ENCODE results near the gene TMEM45B.
A peak's percentile ranks its signal among the peaks of the same experiment; 100 is the strongest.
"Not testable (repeated sequence)": the region's sequence is repeated elsewhere in the genome, so short reads cannot be mapped to it uniquely, and the experiment has no call there.

TMEM45B gene

DNA sequence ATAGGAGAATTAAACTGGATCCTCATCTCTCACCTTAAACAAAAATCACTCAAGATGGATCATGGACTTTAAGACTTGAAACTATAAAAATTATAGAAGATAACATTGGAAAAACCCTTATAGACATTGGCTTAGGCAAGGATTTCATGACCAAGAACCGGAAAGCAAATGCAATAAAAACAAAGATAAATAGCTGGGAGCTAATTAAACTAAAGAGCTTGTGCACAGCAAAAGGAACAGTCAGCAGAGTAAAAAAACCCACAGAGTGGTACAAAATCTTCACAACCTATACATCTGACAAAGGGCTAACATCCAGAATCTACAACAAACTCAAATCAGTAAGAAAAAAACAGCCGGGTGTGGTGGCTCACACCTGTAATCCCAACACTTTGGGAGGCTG is 7.4 kb upstream of the TMEM45B start:
- not testable (repeated sequence) for DNase-seq (ENCODE audit: low spot score)

DNA sequence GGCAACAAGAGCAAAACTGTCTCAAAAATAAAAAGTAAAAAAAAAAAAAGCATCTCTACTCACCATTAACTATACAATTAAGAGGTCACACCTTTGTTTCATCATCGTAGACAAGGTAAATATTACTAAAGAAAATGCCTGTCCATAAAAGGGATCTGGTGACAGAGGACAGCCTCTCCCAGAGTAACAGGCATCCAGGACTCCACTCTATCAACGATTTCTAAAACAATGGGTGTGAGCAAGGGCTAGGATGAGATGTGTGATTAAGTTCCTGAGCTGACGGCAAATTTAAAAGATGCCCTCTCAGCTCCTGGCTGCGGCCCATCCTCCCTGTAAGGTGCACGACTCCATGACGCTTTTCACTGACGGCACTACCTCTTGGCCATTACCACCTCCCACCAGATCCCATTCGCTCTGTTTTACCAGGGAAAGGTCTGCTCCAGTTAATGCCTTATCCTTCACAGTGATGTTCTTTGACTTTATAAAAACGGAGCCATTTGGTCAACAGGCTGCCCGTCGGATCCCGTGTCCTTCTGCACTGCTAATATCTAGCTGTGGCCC is 2.3 kb upstream of the TMEM45B start:
- no peak for DNase-seq (ENCODE audit: low spot score)

DNA sequence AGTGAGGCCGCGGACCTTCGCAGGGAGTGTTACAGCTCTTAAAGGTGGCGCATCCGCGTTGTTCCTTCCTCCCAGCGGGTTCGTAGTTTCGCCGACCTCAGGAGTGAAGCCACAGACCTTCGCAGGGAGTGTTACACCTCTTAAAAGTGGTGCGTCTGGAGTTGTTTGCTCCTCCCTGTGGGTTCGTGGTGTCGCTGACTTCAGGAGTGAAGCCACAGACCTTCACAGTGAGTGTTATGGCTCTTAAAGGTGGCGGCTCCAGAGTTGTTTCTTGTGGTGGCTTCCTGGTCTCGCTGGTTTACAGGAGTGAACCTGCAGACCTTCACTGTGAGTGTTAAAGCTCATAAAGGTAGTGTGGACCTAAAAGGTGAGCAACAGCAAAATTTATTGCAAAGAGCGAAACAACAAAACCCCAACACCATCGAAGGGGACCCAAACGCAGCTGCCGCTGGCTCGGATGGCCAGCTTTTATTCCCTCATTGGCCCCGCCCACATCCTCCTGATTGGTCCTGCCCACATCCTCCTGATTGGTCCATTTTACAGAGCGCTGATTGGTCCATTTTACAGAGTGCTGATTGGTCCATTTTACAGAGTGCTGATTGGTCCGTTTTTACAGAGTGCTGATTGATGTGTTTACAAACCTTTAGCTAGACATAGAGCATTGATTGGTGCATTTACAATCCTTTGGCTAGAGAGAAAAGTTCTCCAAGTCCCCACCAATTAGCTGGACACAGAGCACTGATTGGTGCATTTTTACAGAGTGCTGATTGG is 1.2 kb upstream of the TMEM45B start:
- DNase-seq (ENCODE audit: low spot score) = no peak

DNA sequence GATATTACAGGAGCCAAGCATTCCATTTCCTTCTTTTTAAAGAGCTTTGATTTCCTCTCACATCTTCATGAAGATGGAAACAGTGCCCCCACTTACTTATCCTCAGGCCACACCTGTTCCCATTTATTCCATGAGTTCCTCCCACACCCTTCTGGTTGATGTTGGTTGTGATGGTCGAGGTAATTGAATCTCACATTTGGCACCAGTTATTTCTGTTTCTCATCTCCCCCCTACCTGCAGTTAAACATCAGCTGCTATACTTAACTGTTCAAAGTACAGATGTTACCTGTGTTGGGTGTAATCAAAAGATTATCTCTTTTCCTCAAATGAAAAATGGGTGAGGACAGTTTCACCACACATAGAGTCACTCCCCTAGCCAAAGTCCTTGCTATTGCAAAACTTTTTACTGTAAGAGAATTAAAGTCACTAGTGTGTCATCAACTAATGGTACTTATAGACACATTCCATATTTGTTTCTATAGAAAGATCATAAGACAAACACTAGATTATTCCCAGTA is 1.9 kb downstream of the TMEM45B start:
- no peak for DNase-seq (ENCODE audit: low spot score)

DNA sequence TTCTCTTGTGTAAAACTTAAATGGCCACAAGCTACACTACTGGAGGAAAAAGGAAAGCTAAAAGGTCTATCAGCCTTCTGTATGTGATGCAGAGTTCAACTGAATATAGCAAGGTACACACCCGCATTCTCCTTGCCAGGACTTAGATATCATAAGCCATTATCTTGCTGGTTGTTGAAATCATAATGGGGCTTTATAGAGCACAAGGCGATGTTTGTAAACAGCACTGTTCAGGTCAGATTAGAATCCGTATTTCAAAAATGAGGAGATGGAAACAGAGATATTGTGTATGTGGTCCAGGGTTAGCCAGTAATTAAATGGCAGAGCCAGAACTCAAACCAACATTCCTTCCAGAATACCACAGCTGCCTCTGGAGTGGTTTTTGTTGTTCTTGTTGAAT is 2.6 kb downstream of the TMEM45B start:
- not testable (repeated sequence) for DNase-seq (ENCODE audit: low spot score)

DNA sequence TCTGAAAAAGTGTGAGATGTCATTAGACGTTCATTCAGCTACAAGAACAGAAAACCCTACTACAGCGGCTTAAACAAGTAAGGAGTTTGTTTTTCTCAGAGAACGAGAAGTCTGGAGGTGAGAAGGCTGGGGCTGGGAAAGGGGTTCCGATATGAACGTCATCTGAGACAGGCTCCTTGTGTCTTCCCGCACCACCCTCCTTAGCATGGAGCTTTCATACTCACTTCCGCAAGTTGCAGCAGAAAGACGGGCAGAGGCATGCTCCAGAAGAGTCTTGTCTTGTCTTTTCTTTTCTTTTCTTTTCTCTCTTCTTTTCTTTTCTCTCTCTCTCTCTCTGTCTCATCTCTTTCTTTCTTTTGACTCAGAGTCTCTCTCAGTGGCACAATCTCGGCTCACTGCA is 3.6 kb downstream of the TMEM45B start:
- no peak for DNase-seq (ENCODE audit: low spot score)

DNA sequence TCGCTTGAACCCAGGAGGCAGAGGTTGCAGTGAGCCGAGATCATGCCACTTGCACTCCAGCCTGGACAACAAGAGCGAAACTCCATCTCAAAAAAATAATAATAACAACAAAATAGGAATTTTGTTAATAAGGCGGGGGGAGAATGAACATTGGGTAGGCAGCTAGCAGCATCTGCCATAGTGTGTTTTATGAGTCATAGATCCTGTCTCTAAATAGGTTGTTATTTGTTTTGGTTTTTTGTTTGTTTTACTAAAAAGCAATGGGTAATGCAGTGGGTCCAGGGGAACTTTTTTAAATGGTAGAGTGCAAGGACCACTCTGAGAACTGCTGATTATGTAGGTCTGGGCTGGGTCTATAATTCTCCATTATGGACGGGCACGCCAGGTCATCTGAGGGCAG is 4.6 kb downstream of the TMEM45B start:
- DNase-seq (ENCODE audit: low spot score) = not testable (repeated sequence)

DNA sequence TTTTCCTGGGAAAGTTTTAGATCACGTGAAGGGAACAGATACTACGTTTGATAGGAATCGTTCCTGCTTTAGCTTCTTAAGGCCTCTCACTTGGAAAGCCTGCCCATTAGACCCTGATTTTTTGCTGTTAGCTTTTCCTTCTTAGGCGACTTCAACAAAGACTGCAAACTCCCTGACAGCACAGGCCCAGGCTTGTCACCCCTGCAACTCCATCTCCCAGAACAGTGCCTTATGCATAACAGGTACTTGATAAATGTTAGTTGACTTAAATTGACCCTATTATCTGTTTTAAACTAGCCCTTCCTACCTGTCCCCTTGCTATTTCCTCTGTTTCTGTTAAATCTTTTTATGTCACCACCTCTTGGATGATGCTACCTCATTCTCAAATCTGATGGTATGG is 7.6 kb downstream of the TMEM45B start:
- DNase-seq (ENCODE audit: low spot score) = not testable (repeated sequence)

DNA sequence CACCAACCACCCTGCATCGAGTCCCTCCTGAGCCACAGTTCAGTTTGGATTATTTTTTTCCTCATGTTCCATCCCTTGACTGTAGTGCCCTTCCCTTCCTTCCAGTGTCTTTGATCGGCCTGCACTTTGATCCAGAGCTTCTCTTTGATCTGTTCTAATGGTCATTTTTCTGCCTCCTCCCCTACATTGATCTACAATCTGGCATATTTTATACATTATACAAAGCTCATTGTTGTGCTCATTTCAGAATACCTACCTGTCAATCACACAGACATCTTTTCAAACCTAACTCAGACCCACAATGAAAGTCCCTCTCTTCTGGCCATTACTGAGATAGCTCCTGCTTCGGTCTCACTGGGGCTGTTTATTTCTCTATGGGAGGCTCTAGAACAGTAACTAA is 8.2 kb downstream of the TMEM45B start:
- DNase-seq (ENCODE audit: low spot score) = not testable (repeated sequence)

DNA sequence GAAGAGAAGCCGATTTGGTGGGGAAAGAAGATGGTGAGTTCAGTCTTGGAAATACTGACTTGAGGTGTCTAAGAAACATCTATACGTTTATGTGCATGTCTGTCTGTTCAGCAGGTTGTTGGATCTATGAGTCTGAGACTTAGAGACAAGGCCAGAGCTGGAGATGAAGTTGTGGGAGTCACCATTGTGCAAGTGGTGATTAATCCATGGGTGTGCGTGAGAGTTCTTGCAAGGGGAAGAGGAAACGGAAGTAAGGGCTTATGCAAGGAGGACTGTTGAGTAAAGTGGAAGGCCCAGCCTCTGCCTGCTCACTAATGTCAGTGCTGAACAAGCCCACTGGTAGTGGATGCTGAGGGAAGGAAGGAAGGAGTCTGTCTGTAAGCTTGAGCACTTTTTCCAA is 9.7 kb downstream of the TMEM45B start:
- peak; percentile 45 for DNase-seq (ENCODE audit: low spot score)

DNA sequence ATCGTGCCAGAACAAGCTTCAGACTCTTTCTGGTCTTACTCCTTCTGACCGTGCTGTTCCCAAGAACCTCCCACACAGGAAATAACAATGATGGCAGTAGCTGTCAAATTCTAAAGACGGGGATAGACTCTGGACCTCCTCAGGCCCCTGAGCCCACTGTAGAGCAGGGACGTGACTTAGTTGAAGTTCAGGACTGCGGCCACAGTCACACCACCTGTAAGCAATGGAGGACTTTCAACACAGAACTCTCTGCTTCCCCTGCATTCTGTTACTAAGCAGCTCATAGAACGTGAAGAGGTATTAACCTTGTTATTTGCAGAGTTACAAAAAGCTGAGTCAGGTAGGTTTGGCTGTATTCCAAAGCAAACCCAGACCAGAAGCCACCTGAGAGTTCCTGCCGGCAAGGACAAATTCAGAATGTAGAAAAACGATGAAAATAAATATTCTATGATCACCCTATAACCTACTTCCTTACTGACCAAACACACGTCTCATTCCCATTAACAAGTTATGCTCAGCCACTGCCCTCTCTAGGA is 12.7 kb downstream of the TMEM45B start:
- no peak for DNase-seq (ENCODE audit: low spot score)

DNA sequence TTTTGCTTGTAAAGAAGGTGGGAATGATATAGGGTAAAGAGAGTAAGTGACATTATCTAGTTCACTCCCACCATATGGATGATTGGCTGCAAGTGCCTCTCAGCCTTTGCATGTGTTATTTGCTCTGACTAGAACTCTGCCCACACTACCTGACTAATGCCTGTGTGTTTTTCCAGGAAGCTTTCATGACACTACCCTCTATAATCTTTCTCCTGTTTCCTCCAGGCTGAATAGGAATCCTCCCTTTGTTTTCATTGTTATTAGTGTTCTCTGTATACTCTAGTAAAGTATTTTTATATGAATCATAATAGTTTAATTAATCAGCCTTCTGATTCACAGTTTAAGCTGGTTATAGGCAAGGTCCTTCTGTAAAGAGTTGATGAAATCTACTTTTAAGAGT is 13.8 kb downstream of the TMEM45B start:
- DNase-seq (ENCODE audit: low spot score) = not testable (repeated sequence)

DNA sequence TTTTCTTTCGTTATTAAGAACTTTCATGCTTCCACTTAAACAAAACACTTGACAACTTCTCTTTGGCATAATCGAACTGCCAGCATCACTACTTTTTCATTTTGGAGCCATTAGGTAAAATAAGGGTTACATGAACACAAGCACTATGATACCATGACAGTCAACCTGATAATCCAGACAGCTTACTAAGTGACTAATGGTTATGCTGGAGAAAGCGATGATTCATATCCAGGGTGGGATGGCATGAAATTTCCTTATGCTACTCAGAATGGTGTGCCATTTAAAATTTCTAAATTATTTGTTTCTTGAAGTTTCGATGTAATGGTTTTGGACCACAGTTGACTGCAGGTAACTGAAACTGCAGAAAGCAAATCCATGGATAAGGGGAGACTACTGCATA is 15.6 kb downstream of the TMEM45B start:
- DNase-seq (ENCODE audit: low spot score) = not testable (repeated sequence)

DNA sequence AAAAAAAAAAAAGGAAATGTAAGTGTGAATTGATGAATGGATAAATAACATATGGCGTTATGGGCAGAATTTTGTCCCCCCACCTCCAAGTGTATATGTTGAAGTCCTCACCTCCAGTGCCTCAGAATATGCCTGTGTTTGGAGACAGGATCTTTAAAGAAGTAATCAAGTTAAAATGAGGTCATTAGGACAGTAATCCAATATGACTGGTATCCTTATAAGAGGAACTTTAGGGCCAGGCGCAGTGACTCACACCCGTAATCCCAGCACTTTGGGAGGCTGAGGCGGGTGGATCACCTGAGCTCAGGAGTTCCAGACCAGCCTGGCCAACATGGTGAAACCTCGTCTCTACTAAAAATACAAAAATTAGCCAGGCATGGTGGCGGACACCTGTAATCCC is 17.6 kb downstream of the TMEM45B start:
- DNase-seq (ENCODE audit: low spot score) = not testable (repeated sequence)

DNA sequence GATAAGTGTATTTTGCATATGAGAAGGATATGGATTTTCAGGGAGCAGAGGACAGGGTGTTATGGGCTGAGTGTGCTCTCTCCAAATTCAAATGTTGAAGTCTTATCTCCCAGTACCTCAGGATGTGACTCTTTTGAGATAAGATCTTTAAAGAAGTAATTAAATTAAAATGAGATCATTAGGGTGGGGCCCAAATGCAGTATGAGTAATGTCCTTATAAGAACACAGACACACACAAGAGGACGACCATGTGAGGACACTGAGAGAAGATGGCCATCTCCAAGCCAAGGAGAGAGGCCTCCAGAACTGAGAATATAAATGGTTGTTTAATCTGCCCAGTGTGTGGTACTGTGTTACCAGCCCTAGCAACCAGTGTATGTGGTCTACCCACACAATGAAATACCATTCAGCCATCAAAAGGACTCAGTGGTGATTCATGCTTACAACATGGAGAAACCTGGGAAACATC is 20.8 kb downstream of the TMEM45B start:
- DNase-seq (ENCODE audit: low spot score) = not testable (repeated sequence)

DNA sequence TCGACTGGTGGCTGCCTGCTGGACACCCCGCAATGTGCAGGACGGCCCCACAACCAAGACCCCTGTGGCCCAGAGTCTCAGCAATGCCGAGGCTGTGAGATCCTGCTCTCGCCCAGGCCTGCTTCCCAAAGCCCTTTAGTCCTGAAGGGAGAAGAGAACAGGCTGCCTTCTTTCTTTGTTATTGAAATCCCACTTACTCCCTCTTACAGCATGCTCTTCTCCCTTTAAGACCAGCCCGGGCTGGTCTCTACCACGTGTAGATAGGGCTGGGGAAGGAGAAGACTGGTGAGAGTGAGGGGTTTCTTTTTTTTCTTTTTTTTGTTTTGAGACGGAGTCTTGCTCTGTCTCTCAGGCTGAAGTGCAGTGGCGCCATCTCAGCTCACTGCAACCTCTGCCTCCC is 21.3 kb downstream of the TMEM45B start:
- no peak for DNase-seq (ENCODE audit: low spot score)

DNA sequence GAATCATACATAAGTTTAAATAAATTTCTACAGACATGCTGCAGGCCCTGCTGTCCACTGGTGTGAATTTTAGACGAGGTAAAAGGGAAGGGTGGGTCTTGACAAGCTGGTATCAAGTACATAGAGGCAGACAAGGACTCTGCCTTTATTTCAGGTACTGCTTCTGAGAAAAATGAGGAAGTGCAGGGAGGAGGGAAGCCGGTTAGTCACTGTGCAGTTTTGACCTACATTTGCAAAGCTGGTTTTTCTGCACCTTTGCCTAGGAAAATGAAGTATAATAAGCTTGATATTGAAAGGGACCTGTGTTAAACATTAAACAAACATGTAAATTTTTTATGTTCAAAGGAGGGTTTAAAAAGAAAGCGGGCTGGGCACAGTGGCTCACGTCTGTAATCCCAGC is 24.6 kb downstream of the TMEM45B start:
- no peak for DNase-seq (ENCODE audit: low spot score)

DNA sequence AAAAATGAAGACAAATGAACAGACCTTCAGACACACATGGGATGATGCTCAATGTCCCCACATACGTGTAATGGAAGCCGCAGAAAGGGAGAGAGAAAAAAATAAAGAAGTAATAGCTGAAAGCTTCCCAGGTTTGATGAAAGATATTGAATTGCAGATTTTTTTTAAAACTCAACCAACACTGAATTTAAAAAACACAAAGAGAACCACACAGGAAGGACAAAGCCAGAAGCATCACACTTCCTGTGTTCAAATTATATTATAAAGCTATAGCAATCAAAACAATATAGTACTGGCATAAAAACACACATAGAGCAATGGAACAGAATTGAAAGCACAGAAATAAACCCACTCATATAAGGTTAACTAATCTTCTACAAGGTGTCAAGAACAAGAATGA is 26.5 kb downstream of the TMEM45B start:
- no peak for DNase-seq (ENCODE audit: low spot score)

DNA sequence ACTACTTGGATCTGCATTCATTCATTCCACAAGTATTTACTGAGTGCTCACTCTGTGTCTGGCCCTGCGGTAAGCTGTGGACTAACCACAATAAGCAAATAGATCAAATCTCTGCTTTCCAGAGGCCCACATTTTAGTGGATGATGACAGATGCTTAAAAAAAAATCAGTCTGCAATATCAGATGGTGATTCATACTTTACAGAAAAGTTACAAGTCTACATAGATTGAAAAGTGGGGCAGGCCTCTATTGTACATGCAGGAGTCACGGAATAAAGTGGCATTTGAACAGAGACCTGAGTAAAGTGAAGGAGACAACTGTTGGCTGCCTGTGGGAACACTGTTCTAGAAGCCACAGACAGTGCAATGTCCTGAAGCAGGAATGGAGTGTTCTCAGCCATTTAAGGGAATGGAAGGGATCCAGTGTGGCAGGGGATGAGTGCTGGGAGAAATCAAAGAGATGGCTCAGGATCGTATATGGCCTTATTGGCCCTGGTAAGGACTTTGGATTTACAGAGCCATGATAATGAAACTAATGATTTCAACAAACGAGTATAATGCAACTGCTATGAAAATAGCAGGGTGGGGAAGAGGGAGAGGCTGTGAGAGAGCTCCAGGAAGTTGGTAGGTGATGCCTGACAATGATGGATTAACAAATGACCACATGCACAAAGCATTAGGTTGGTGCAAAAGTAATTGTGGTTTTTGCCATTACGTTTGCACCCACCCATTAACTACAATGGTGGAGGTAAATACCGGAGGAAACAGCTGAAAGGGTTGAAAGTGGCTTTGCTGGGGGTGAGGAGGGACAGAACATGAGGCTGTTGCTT is 31.1 kb downstream of the TMEM45B start:
- peak; percentile 85 for DNase-seq (ENCODE audit: low spot score)

DNA sequence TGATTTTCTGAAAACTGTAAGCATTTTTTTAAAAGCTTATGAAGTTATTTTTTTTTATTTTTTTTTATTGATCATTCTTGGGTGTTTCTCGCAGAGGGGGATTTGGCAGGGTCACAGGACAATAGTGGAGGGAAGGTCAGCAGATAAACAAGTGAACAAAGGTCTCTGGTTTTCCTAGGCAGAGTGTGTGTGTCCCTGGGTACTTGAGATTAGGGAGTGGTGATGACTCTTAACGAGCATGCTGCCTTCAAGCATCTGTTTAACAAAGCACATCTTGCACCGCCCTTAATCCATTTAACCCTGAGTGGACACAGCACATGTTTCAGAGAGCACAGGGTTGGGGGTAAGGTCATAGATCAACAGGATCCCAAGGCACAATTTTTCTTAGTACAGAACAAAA is 31.7 kb downstream of the TMEM45B start:
- DNase-seq (ENCODE audit: low spot score) = not testable (repeated sequence)

DNA sequence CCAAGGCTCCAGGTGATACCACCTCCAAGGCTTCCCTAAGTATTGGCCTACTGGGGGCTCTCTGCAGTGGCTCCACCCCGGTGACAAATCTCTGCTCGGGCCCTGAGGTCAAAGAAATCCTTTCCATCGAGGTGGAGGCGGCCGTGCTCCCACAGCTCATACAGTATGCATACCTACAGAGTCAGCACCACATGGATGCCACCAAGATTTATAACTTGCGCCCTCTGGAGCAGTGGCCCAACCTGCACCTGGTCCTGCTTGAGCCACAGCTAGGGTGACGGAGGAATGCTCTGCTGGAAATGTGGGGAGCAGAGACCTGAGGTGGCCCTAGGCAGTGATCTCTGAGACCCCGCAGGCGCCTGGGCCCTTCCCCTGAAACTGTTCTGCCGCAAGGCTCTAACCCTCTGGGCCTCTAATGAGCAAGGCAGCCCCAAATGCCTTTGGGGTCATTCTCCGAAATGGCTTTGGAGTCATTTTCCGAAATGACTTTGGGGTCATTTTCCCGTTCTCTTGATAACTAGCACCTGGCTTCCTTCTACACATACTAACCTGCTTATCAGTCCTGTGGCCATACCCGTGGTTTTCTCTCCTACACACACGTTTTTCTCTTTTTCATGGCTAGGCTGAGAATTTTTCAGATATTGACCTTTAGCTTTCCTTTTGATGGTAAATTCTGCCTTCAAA is 33.9 kb downstream of the TMEM45B start:
- no peak for DNase-seq (ENCODE audit: low spot score)

Measured in AG20443 (cell line).